RKO (cell line): Measurements from ENCODE around the gene ADAMTS17.

ENCODE experiments used
- DNase-seq: peaks from one replicate; pipeline ENCODE4 v3.0.0-alpha.2; 2016; ENCODE audit warnings: low spot score

Gene ADAMTS17

GRCh38 chr15:100022391-100022790, 319.4 kb downstream of the ADAMTS17 start:
- DNase-seq, result no peak

- DNase-seq, result no peak
Measured at GRCh38 chr15:100021653-100022052, 320.1 kb downstream of the ADAMTS17 start.

- DNase-seq, result no peak
Measured at GRCh38 chr15:100020614-100021013, 321.2 kb downstream of the ADAMTS17 start.

GRCh38 chr15:100020189-100020588, 321.6 kb downstream of the ADAMTS17 start:
- DNase-seq, result no peak

- DNase-seq, result no peak
Measured at GRCh38 chr15:100019601-100020000, 322.2 kb downstream of the ADAMTS17 start.

- no peak for DNase-seq
Measured at GRCh38 chr15:100018191-100018590, 323.6 kb downstream of the ADAMTS17 start.

- no peak for DNase-seq
Measured at GRCh38 chr15:100017140-100017539, 324.6 kb downstream of the ADAMTS17 start.

- no peak for DNase-seq
Measured at GRCh38 chr15:100016632-100017031, 325.1 kb downstream of the ADAMTS17 start.

- no peak for DNase-seq
Measured at GRCh38 chr15:100011235-100011634, 330.5 kb downstream of the ADAMTS17 start.

GRCh38 chr15:100009372-100009771, 332.4 kb downstream of the ADAMTS17 start:
- DNase-seq, result no peak

GRCh38 chr15:100008258-100008657, 333.5 kb downstream of the ADAMTS17 start:
- peak; percentile 33 for DNase-seq

GRCh38 chr15:100007609-100008008, 334.2 kb downstream of the ADAMTS17 start:
- no peak for DNase-seq

GRCh38 chr15:100005715-100006114, 336.1 kb downstream of the ADAMTS17 start:
- no peak for DNase-seq

GRCh38 chr15:100005013-100005412, 336.8 kb downstream of the ADAMTS17 start:
- DNase-seq, result no peak

- DNase-seq, result no peak
Measured at GRCh38 chr15:100002787-100003536, 338.8 kb downstream of the ADAMTS17 start.

- DNase-seq, result no peak
Measured at GRCh38 chr15:100002086-100002620, 339.6 kb downstream of the ADAMTS17 start.

- DNase-seq, result peak; percentile 36
Measured at GRCh38 chr15:100001405-100001804, 340.4 kb downstream of the ADAMTS17 start.

- DNase-seq, result no peak
Measured at GRCh38 chr15:99999282-100000070, 342.3 kb downstream of the ADAMTS17 start.

GRCh38 chr15:99998661-99999101, 343.1 kb downstream of the ADAMTS17 start:
- DNase-seq, result no peak

- DNase-seq, result no peak
Measured at GRCh38 chr15:99997112-99997651, 344.6 kb downstream of the ADAMTS17 start.

- DNase-seq, result no peak
Measured at GRCh38 chr15:99996660-99997059, 345.1 kb downstream of the ADAMTS17 start.

GRCh38 chr15:99995543-99995942, 346.2 kb downstream of the ADAMTS17 start:
- no peak for DNase-seq

GRCh38 chr15:99994849-99995248, 346.9 kb downstream of the ADAMTS17 start:
- no peak for DNase-seq
